ENCODE measurements around the gene DNPH1. TPM values are rescaled to one million over a fixed set of nuclear protein-coding genes. Genes with fewer than 3 reads are reported as not detected.

DNPH1 gene
- total and polyA plus RNA-seq, 2 of the 8 experiments (the other 6 are each of a cell fraction or from before 2014, with no cell fraction given): 33.9 to 134 TPM

DNA sequence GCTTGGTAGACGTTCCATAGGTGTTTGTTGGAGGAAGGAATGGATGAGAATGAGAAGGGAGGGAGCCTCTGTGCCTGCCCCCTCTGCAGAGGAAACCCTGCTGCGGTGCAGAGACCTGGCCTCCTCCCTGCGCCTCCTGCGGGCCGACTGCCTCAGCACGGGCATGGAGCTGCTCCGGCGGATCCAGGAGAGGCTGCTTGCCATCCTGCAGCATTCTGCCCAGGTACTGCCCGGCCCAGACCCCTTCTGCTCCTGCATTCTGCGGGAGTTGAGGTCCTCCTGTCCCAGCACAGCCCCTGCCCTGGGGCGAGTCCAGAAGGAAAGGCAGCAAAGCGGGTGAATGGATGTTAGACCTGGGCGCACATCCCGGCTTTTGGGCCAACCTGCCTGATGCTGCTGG, 6.1 kb downstream of the DNPH1 start:
- Histone ChIP-seq H4K91ac (replicated peaks; ENCODE audit: insufficient read length, low read length) (no peak overlapping the region), H3K79me2 (ENCODE audit: control insufficient read depth in 1 of 2, insufficient read depth in 2 of 2, low read length in 2 of 2) (no peaks in the 10 kb centered on the region), H3K18ac (ENCODE audit: extremely low read depth, low read length) (no peak overlapping the region), H3K14ac (ENCODE audit: insufficient read length) (no peak overlapping the region), H3K4me2 (ENCODE audit: insufficient read depth in 1 of 2, low read depth in 2 of 2, low read length in 2 of 2) (no peak overlapping the region), H2BK120ac (replicated peaks; ENCODE audit: low read depth, low read length) (no peak overlapping the region), H4K8ac (ENCODE audit: extremely low read depth, insufficient read depth, low read length) (no peak overlapping the region), H3K79me1 (ENCODE audit: low read depth, low read length) (0 out of 2 replicates have a peak, but pooled peaks cover 2% of the 10 kb centered on the region), H3K4ac (replicated peaks; ENCODE audit: insufficient read length, low read depth, low read length) (no peak overlapping the region), H3K23me2 (ENCODE audit: low read depth, low read length) (no peaks in the 10 kb centered on the region), H2BK12ac (ENCODE audit: low read depth, low read length) (no peak overlapping the region), H4K5ac (ENCODE audit: insufficient read length, low read depth, low read length) (no peak overlapping the region), H2AFZ (ENCODE audit: low read length) (no peak overlapping the region), H2BK15ac (ENCODE audit: low read length) (no peak overlapping the region), H3K27ac (ENCODE audit: low read depth, low read length) (no peak overlapping the region), H3K27me3 (replicated peaks in 1 of 4; ENCODE audit: control insufficient read depth in 3 of 4, extremely low read depth in 1 of 4, insufficient read depth in 3 of 4, low read length in 3 of 4) (no peaks in the 10 kb centered on the region), H3K23ac (ENCODE audit: insufficient read length) (no peak overlapping the region), H3K4me1 (replicated peaks in 1 of 4; ENCODE audit: control insufficient read depth in 3 of 4, insufficient read depth in 4 of 4, low read length in 3 of 4) (peaks cover 0 to 4% (median 0%) of the 10 kb centered on the region in 4 experiments; a peak in 1 of 7 replicates), H3K9ac (replicated peaks in 1 of 4; ENCODE audit: extremely low read depth in 1 of 4, low read depth in 3 of 4, low read length in 3 of 4) (no peak overlapping the region), H3K56ac (replicated peaks; ENCODE audit: insufficient read length, low read depth, low read length) (no peak overlapping the region), H3K36me3 (ENCODE audit: control insufficient read depth in 2 of 4, insufficient read depth in 4 of 4, low read length in 3 of 4) (no peaks in the 10 kb centered on the region; a peak in 1 of 8 replicates), H2BK5ac (ENCODE audit: low read depth, low read length) (no peak overlapping the region), H4K20me1 (replicated peaks in 1 of 2; ENCODE audit: control insufficient read depth in 1 of 2, insufficient read depth in 2 of 2, low read length in 2 of 2) (peaks cover 5% of the 10 kb centered on the region in 2 experiments), H2BK20ac (ENCODE audit: low read length) (no peak overlapping the region), H3K9me3 (ENCODE audit: insufficient read depth in 2 of 2, low read depth in 1 of 2, low read length in 1 of 2) (no peaks in the 10 kb centered on the region), H3K4me3 (ENCODE audit: extremely low read depth in 1 of 4, insufficient read depth in 2 of 4, low read depth in 3 of 4, low read length in 4 of 4) (no peak overlapping the region), H2AK5ac (ENCODE audit: low read depth, low read length) (no peak overlapping the region)
- FAIRE-seq (no peak), DNase-seq (ENCODE audit: low read depth in 1 of 2, low spot score in 2 of 2) (no peak)
- WGBS, 2 experiments (ENCODE audit: extremely low coverage in 1 of 2, insufficient coverage in 1 of 2, insufficient read length in 1 of 2, insufficient replicate concordance in 2 of 2, low coverage in 1 of 2, low lambda C conversion rate in 2 of 2, missing lambda C conversion rate in 1 of 2): 89% methylated on average over 10 of the region's 14 CpGs; no CpG with 5 or more reads in 1 of the 2 experiments
- ChIA-PET POLR2A (ENCODE audit: partially characterized antibody) (interaction anchor here (0.7 to 1.7 kb wide), 8 partner anchors 9 to 146 kb away, joined by 3 to 5 read pairs (median 4); partner anchors contain the start of genes CUL9 and SLC22A7), CTCF (ENCODE audit: partially characterized antibody) (interaction anchor here (1.1 to 1.7 kb wide), 4 partner anchors 11 to 284 kb away, joined by 3 to 4 read pairs (median 4); no protein-coding TSS in a partner anchor)
- no peak for TF ChIP-seq POLR2A (IDR thresholded peaks at IDR 0.05; ENCODE audit: control extremely low read depth in 1 of 2, low read depth in 2 of 2, low read length in 2 of 2)
- TF ChIP-seq ZNF274 (IDR thresholded peaks at IDR 0.05; ENCODE audit: borderline replicate concordance, extremely low read depth, low read length): no peak
- no peak for TF ChIP-seq KDM4A (IDR thresholded peaks at IDR 0.05; ENCODE audit: low read depth, low read length, severe bottlenecking)
- TF ChIP-seq SIX5 (IDR thresholded peaks at IDR 0.05; ENCODE audit: low read depth, low read length): no peak
- TF ChIP-seq, protein P1, sequence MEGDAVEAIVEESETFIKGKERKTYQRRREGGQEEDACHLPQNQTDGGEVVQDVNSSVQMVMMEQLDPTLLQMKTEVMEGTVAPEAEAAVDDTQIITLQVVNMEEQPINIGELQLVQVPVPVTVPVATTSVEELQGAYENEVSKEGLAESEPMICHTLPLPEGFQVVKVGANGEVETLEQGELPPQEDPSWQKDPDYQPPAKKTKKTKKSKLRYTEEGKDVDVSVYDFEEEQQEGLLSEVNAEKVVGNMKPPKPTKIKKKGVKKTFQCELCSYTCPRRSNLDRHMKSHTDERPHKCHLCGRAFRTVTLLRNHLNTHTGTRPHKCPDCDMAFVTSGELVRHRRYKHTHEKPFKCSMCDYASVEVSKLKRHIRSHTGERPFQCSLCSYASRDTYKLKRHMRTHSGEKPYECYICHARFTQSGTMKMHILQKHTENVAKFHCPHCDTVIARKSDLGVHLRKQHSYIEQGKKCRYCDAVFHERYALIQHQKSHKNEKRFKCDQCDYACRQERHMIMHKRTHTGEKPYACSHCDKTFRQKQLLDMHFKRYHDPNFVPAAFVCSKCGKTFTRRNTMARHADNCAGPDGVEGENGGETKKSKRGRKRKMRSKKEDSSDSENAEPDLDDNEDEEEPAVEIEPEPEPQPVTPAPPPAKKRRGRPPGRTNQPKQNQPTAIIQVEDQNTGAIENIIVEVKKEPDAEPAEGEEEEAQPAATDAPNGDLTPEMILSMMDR (IDR thresholded peaks at IDR 0.05; ENCODE audit: control extremely low read depth in 1 of 3, insufficient read depth in 1 of 3, low read depth in 1 of 3, low read length in 3 of 3): no peak
- no peak for TF ChIP-seq PHF8 (conservative IDR thresholded peaks at IDR 0.05; ENCODE audit: low read depth, low read length)
- no peak for TF ChIP-seq RFX5 (IDR thresholded peaks at IDR 0.05; ENCODE audit: borderline replicate concordance, low read depth, low read length)
- no peak for TF ChIP-seq TBP (IDR thresholded peaks at IDR 0.05; ENCODE audit: low read depth, low read length)
- TF ChIP-seq TEAD4 (IDR thresholded peaks at IDR 0.05; ENCODE audit: low read depth, low read length): no peak
- TF ChIP-seq RNF2 (IDR thresholded peaks at IDR 0.05; ENCODE audit: borderline replicate concordance, low read depth, low read length, missing control alignments, poor library complexity, severe bottlenecking): no peak
